Measurements from ENCODE around the gene ZBP1.
"Not testable (repeated sequence)": the region's sequence is repeated elsewhere in the genome, so short reads cannot be mapped to it uniquely, and the experiment has no call there.

Gene ZBP1

GRCh38 chr20:57647006-57647932 is 27.0 kb upstream of the ZBP1 start:
- DNase-seq (ENCODE audit: low read depth, low spot score): no peak

- DNase-seq (ENCODE audit: low read depth, low spot score): no peak
Observed at GRCh38 chr20:57638895-57639236, 18.6 kb upstream of the ZBP1 start.

GRCh38 chr20:57638173-57638894 is 18.1 kb upstream of the ZBP1 start:
- no peak for DNase-seq (ENCODE audit: low read depth, low spot score)

- DNase-seq (ENCODE audit: low read depth, low spot score): no peak
Observed at GRCh38 chr20:57633945-57634491, 13.8 kb upstream of the ZBP1 start.

- DNase-seq (ENCODE audit: low read depth, low spot score): no peak
Observed at GRCh38 chr20:57632286-57632685, 12.1 kb upstream of the ZBP1 start.

- no peak for DNase-seq (ENCODE audit: low read depth, low spot score)
Observed at GRCh38 chr20:57630061-57630460, 9.8 kb upstream of the ZBP1 start.

GRCh38 chr20:57629491-57629901 is 9.3 kb upstream of the ZBP1 start:
- DNase-seq (ENCODE audit: low read depth, low spot score): not testable (repeated sequence)

GRCh38 chr20:57628962-57629308 is 8.7 kb upstream of the ZBP1 start:
- not testable (repeated sequence) for DNase-seq (ENCODE audit: low read depth, low spot score)

GRCh38 chr20:57628047-57628961 is 8.1 kb upstream of the ZBP1 start:
- no peak for DNase-seq (ENCODE audit: low read depth, low spot score)

GRCh38 chr20:57627339-57627738 is 7.1 kb upstream of the ZBP1 start:
- no peak for DNase-seq (ENCODE audit: low read depth, low spot score)

- no peak for DNase-seq (ENCODE audit: low read depth, low spot score)
Observed at GRCh38 chr20:57625978-57626377, 5.8 kb upstream of the ZBP1 start.

- no peak for DNase-seq (ENCODE audit: low read depth, low spot score)
Observed at GRCh38 chr20:57625181-57625958, 5.1 kb upstream of the ZBP1 start.

- no peak for DNase-seq (ENCODE audit: low read depth, low spot score)
Observed at GRCh38 chr20:57624124-57624523, 3.9 kb upstream of the ZBP1 start.

- peak; percentile 80 for DNase-seq (ENCODE audit: low read depth, low spot score)
Observed at GRCh38 chr20:57622579-57623381, 2.6 kb upstream of the ZBP1 start.

- DNase-seq (ENCODE audit: low read depth, low spot score): no peak
Observed at GRCh38 chr20:57622201-57622570, 2.0 kb upstream of the ZBP1 start.

GRCh38 chr20:57621421-57622200 is 1.4 kb upstream of the ZBP1 start:
- no peak for DNase-seq (ENCODE audit: low read depth, low spot score)

GRCh38 chr20:57620999-57621398 is 773 bp upstream of the ZBP1 start:
- DNase-seq (ENCODE audit: low read depth, low spot score): no peak

- no peak for DNase-seq (ENCODE audit: low read depth, low spot score)
Observed at GRCh38 chr20:57619051-57619831, 985 bp downstream of the ZBP1 start.

GRCh38 chr20:57618764-57619050 is 1.5 kb downstream of the ZBP1 start:
- no peak for DNase-seq (ENCODE audit: low read depth, low spot score)
